ENCODE data around the gene CDH11.

The CDH11 gene

DNA sequence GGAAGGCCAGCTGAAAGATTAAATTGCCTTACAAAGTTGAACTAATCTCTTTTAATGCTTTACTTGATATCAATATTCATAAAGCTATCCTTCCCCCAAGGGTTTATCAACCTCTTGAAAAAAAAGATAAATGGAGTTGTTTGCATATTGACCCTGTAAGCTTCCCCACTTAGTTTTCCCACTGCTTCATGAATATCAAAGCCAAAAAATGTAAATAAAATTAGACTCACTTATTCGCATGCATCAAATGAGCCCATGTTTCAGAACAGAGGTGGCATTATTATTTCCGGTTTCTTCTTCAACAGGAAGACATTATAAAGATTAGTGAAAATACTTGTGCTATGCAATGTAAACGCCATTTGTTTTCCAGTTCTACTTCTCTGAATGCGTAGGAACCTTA lies 150.7 kb downstream of the CDH11 start:
- Histone ChIP-seq H3K27ac (replicated peaks) (no peak overlapping the region), H3K4me3 (replicated peaks; ENCODE audit: insufficient read depth, low read length) (no peak overlapping the region), H3K27me3 (ENCODE audit: insufficient read depth, poor library complexity, severe bottlenecking) (no peaks in the 10 kb centered on the region)
- no peak for DNase-seq (ENCODE audit: low read depth in 1 of 2, low spot score in 1 of 2)
- TF ChIP-seq, protein P1, sequence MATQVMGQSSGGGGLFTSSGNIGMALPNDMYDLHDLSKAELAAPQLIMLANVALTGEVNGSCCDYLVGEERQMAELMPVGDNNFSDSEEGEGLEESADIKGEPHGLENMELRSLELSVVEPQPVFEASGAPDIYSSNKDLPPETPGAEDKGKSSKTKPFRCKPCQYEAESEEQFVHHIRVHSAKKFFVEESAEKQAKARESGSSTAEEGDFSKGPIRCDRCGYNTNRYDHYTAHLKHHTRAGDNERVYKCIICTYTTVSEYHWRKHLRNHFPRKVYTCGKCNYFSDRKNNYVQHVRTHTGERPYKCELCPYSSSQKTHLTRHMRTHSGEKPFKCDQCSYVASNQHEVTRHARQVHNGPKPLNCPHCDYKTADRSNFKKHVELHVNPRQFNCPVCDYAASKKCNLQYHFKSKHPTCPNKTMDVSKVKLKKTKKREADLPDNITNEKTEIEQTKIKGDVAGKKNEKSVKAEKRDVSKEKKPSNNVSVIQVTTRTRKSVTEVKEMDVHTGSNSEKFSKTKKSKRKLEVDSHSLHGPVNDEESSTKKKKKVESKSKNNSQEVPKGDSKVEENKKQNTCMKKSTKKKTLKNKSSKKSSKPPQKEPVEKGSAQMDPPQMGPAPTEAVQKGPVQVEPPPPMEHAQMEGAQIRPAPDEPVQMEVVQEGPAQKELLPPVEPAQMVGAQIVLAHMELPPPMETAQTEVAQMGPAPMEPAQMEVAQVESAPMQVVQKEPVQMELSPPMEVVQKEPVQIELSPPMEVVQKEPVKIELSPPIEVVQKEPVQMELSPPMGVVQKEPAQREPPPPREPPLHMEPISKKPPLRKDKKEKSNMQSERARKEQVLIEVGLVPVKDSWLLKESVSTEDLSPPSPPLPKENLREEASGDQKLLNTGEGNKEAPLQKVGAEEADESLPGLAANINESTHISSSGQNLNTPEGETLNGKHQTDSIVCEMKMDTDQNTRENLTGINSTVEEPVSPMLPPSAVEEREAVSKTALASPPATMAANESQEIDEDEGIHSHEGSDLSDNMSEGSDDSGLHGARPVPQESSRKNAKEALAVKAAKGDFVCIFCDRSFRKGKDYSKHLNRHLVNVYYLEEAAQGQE (IDR thresholded peaks at IDR 0.05; ENCODE audit: insufficient replicate concordance, low read depth) = no peak
- TF ChIP-seq GABPA (IDR thresholded peaks at IDR 0.05; ENCODE audit: low read depth) = no peak

DNA sequence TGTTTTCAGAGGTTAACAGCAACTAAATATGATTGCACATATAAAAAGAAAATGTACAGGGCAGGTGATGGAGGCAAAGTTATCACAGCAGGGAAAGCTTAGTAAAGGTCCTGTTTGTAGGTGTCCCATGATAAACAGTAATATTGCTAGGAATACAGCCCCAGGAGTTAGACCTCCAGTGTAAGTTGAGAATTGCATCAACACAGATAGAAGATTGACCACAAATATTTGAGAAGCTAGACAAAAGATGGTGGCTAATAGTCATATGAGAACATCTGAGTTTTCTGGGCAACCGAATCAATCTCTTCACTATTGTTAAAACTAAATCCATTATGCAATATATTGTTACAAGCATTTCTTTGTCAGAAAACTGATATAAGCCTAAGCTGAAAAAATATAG lies 152.6 kb downstream of the CDH11 start:
- no peak overlapping the region for H3K27ac ChIP-seq (replicated peaks)
- no peaks in the 10 kb centered on the region for H3K27me3 ChIP-seq (ENCODE audit: insufficient read depth, poor library complexity, severe bottlenecking)
- DNase-seq (ENCODE audit: low read depth in 1 of 2, low spot score in 1 of 2) = no peak
- no peak for TF ChIP-seq POLR2AphosphoS5 (IDR thresholded peaks at IDR 0.05; ENCODE audit: low read depth)
- TF ChIP-seq, protein P2, sequence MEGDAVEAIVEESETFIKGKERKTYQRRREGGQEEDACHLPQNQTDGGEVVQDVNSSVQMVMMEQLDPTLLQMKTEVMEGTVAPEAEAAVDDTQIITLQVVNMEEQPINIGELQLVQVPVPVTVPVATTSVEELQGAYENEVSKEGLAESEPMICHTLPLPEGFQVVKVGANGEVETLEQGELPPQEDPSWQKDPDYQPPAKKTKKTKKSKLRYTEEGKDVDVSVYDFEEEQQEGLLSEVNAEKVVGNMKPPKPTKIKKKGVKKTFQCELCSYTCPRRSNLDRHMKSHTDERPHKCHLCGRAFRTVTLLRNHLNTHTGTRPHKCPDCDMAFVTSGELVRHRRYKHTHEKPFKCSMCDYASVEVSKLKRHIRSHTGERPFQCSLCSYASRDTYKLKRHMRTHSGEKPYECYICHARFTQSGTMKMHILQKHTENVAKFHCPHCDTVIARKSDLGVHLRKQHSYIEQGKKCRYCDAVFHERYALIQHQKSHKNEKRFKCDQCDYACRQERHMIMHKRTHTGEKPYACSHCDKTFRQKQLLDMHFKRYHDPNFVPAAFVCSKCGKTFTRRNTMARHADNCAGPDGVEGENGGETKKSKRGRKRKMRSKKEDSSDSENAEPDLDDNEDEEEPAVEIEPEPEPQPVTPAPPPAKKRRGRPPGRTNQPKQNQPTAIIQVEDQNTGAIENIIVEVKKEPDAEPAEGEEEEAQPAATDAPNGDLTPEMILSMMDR (IDR thresholded peaks at IDR 0.05; ENCODE audit: insufficient read depth, low read length) = no peak
- H3K4me3 ChIP-seq (replicated peaks; ENCODE audit: insufficient read depth, low read length) = no peak overlapping the region

DNA sequence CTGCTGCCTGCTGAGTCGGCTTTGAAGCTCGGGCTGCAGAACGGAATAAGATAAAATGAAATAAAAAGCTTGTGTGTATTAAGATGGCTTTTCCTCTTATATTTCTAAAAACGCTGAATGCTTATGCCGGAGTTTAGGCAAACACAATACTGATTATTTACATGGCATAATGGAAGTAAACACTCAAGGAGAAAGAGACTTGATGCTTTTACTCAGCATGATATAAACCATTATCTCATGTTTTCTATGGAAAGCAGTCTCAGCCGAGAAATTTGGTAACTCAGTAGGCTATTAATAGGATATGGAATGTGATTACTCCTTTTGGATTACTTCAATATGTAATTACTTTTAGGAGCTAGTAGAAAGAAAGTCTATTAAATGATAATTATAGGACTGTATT lies 153.3 kb downstream of the CDH11 start:
- no peak for DNase-seq (ENCODE audit: low read depth in 1 of 2, low spot score in 1 of 2)
- TF ChIP-seq POLR2AphosphoS5 (IDR thresholded peaks at IDR 0.05; ENCODE audit: low read depth) (no peak), GABPA (IDR thresholded peaks at IDR 0.05; ENCODE audit: low read depth) (no peak), SPI1 (IDR thresholded peaks at IDR 0.05; ENCODE audit: borderline replicate concordance, low read depth) (no peak)
- TF ChIP-seq, protein P2 (IDR thresholded peaks at IDR 0.05; ENCODE audit: insufficient read depth, low read length) = no peak
- TF ChIP-seq, protein P1 (IDR thresholded peaks at IDR 0.05; ENCODE audit: insufficient replicate concordance, low read depth) = no peak
- H3K4me3 ChIP-seq (replicated peaks; ENCODE audit: insufficient read depth, low read length) = no peak overlapping the region
- H3K27me3 ChIP-seq (ENCODE audit: insufficient read depth, poor library complexity, severe bottlenecking) = no peaks in the 10 kb centered on the region
- H3K27ac ChIP-seq (replicated peaks) = no peak overlapping the region

DNA sequence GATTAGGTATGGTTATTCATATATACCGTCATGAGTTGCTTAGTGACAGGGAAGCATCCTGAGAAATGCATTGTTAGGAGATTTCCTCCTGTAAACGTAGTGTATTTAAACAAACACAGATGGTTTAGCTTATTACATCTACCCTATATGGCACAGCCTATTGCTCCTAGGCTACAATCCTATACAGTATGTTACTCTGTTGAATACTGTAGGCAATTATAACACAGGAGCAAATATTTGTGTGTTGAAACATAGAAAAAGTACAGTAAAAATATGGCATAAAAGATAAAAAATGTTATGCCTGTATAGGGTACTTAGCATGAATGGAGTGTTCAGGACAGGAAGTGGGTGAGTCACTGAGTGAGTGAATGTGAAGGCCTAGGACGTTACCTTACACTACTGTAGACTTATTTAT lies 157.7 kb downstream of the CDH11 start:
- TF ChIP-seq SPI1 (IDR thresholded peaks at IDR 0.05; ENCODE audit: borderline replicate concordance, low read depth) = no peak
- TF ChIP-seq POLR2AphosphoS5 (IDR thresholded peaks at IDR 0.05; ENCODE audit: low read depth) = no peak
- TF ChIP-seq, protein P1 (IDR thresholded peaks at IDR 0.05; ENCODE audit: insufficient replicate concordance, low read depth) = no peak
- no peak for TF ChIP-seq GABPA (IDR thresholded peaks at IDR 0.05; ENCODE audit: low read depth)
- TF ChIP-seq, protein P2 (IDR thresholded peaks at IDR 0.05; ENCODE audit: insufficient read depth, low read length) = no peak
- no peak overlapping the region for H3K27ac ChIP-seq (replicated peaks)
- no peak for DNase-seq (ENCODE audit: low read depth in 1 of 2, low spot score in 1 of 2)
- H3K4me3 ChIP-seq (replicated peaks; ENCODE audit: insufficient read depth, low read length) = no peak overlapping the region
- H3K27me3 ChIP-seq (ENCODE audit: insufficient read depth, poor library complexity, severe bottlenecking) = no peaks in the 10 kb centered on the region
